Measurements from ENCODE around the gene GTF2F1.

The GTF2F1 gene

DNA sequence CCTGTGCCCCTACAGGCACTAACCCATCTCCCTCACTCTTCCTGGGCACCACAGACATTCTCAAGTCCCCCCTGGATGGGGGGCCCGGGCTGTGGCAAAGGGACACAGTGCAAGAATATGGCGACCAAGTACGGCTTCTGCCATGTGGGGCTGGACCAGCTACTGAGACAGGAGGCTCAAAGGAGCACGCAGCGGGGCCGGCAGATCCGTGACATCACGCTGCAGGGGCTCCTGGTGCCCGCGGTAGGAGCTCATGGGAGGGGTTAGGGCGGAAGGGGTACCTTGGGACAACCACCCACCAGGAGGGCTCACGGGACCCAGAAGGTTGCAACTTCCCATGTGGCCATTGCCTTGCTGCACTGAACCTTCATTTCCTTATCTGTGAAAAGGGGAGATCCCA, 3.3 kb upstream of the GTF2F1 start:
- no peaks in the 10 kb centered on the region for H3K36me3 ChIP-seq (ENCODE audit: insufficient read depth, low read length)
- no peaks in the 10 kb centered on the region for H3K27me3 ChIP-seq (ENCODE audit: control insufficient read depth in 1 of 2, insufficient read depth in 2 of 2, low read length in 2 of 2)
- peaks cover 8% of the 10 kb centered on the region for H3K4me1 ChIP-seq (ENCODE audit: insufficient read depth, low read length)
- H3K4me3 ChIP-seq (ENCODE audit: low read depth in 1 of 2, low read length in 2 of 2), result no peak overlapping the region
- no peak overlapping the region for H3K27ac ChIP-seq (ENCODE audit: low read depth, low read length)
- H3K9me3 ChIP-seq (ENCODE audit: low read length), result no peaks in the 10 kb centered on the region
- no peak overlapping the region for H3K9ac ChIP-seq (ENCODE audit: low read length)

DNA sequence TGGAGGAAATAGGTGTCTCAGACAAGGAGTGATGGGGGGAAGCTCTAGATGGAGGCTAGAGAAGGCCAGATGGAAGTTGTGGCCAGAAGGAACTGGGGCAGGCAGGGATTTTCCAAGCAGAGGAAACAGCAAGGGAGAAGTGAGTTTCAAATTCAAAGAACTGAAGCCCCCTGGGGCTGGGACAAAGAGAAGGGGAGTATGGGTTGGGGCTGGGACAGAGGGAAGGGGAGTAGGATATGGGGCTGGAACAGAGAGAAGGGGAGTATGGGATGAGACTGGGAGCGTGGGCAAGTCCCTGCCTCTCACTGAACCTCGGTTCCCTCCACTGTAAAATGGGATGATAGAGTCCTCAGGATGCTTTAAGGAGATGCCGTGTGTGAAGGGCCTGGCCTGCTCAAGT, 1.9 kb upstream of the GTF2F1 start:
- no peaks in the 10 kb centered on the region for H3K27me3 ChIP-seq (ENCODE audit: control insufficient read depth in 1 of 2, insufficient read depth in 2 of 2, low read length in 2 of 2)
- no peak overlapping the region for H3K4me3 ChIP-seq (ENCODE audit: low read depth in 1 of 2, low read length in 2 of 2)
- no peak overlapping the region for H3K27ac ChIP-seq (ENCODE audit: low read depth, low read length)
- no peaks in the 10 kb centered on the region for H3K36me3 ChIP-seq (ENCODE audit: insufficient read depth, low read length)
- H3K9ac ChIP-seq (ENCODE audit: low read length), result no peak overlapping the region
- peaks cover 8% of the 10 kb centered on the region for H3K4me1 ChIP-seq (ENCODE audit: insufficient read depth, low read length)
- no peaks in the 10 kb centered on the region for H3K9me3 ChIP-seq (ENCODE audit: low read length)

DNA sequence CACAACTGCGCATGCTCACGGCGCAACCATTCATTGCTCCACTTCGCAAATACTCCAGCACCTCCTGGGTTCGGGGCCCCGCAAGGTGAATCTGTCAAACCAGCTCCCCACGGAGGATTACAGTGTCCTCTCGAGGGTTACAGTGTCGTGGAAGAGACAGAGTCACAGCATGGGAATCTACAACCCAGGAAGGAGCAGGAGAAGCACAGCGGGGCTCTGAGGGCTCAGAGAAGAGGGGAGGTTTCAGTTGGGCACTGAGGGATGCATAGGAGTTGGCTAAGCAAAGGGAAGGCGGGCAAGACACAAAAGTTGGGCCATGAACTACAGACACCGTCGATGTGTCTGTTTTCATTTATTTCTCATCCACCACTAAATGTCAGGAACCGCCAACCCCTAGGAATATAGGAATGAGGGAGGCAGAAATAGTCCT, 1.0 kb upstream of the GTF2F1 start:
- H3K36me3 ChIP-seq (ENCODE audit: insufficient read depth, low read length), result no peaks in the 10 kb centered on the region

DNA sequence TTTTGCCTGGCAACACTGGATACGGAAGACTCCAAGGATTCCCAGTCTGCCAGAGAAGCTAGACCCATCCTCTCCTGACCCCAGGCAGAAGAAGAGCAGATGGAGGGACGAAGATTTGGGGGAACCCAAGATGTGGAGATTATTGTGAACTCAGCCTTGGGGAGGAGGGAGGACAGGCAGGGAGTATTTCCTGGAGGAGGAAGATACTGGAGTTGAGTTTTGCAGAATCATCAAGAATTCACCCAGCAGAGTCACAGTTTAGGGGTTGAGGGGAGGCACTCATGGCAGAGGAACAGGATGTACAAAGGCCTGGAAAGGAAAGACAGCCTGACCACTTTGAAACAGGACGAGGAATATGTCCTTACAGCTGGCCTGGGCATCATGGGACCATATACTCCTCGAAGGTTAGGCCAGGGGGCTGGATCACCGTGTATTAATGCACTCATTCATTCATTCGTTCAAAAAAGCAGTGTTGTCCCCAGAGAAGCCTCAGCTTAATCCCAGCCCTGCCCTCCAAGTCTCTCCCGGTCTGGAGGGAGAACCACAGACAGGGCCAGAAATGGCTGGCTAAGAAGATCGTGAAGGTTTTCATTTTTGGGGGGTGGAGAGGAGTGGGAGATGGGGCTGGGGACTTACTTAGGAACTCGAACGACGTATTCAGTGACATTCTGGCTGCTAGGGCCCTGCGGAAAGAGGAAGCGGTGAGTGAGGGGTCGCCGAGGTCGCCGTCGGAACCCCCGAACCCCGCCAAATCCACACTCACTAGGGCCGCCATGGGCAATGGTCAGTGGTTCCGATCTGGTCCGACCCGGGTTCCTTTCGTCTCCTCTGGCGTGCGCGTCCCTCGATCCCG, 517 bp downstream of the GTF2F1 start:
- H3K4me3 ChIP-seq (ENCODE audit: low read depth in 1 of 2, low read length in 2 of 2), result peak overlapping the region; percentile 34 to 91
- peaks cover 8% of the 10 kb centered on the region for H3K4me1 ChIP-seq (ENCODE audit: insufficient read depth, low read length)
- H3K9ac ChIP-seq (ENCODE audit: low read length), result peak overlapping the region; percentile 75
- H3K27ac ChIP-seq (ENCODE audit: low read depth, low read length), result peak overlapping the region; percentile 95
- H3K27me3 ChIP-seq (ENCODE audit: control insufficient read depth in 1 of 2, insufficient read depth in 2 of 2, low read length in 2 of 2), result no peaks in the 10 kb centered on the region
- H3K9me3 ChIP-seq (ENCODE audit: low read length), result no peaks in the 10 kb centered on the region
- peaks cover 13% of the 10 kb centered on the region for H3K36me3 ChIP-seq (ENCODE audit: insufficient read depth, low read length)

More for the DNA sequence above, 1.0 kb upstream of the GTF2F1 start:
- Histone ChIP-seq H3K9me3 (ENCODE audit: low read length) (no peaks in the 10 kb centered on the region), H3K4me3 (ENCODE audit: low read depth in 1 of 2, low read length in 2 of 2) (peak overlapping the region; percentile 34 to 91), H3K27me3 (ENCODE audit: control insufficient read depth in 1 of 2, insufficient read depth in 2 of 2, low read length in 2 of 2) (no peaks in the 10 kb centered on the region), H3K27ac (ENCODE audit: low read depth, low read length) (peak overlapping the region; percentile 95), H3K4me1 (ENCODE audit: insufficient read depth, low read length) (peaks cover 8% of the 10 kb centered on the region), H3K9ac (ENCODE audit: low read length) (peak overlapping the region; percentile 75)

DNA sequence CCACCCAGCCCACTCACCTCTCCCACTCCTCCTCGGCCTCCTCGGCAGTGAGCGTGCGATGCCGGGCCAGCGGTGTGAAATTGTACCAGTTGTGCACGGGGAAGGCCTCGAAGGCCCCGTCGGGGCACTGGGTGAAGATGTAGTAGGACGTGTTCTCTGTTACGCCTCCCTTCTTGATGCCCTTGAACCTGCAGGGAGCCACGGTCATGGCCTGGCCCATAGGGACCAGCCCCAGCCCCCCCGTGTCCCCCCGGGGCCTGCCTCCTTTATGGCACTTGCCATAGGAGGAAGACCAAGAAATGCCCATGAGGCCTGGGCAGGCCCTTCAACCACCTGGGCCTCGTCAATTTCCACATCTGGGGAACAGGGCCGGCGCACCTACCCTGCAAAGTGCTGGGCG, 5.6 kb downstream of the GTF2F1 start:
- no peak overlapping the region for H3K27ac ChIP-seq (ENCODE audit: low read depth, low read length)
- H3K4me1 ChIP-seq (ENCODE audit: insufficient read depth, low read length), result peaks cover 5% of the 10 kb centered on the region
- no peak overlapping the region for H3K4me3 ChIP-seq (ENCODE audit: low read depth in 1 of 2, low read length in 2 of 2)
- H3K9ac ChIP-seq (ENCODE audit: low read length), result no peak overlapping the region
- H3K27me3 ChIP-seq (ENCODE audit: control insufficient read depth in 1 of 2, insufficient read depth in 2 of 2, low read length in 2 of 2), result no peaks in the 10 kb centered on the region
- no peaks in the 10 kb centered on the region for H3K9me3 ChIP-seq (ENCODE audit: low read length)
- H3K36me3 ChIP-seq (ENCODE audit: insufficient read depth, low read length), result peaks cover 39% of the 10 kb centered on the region

DNA sequence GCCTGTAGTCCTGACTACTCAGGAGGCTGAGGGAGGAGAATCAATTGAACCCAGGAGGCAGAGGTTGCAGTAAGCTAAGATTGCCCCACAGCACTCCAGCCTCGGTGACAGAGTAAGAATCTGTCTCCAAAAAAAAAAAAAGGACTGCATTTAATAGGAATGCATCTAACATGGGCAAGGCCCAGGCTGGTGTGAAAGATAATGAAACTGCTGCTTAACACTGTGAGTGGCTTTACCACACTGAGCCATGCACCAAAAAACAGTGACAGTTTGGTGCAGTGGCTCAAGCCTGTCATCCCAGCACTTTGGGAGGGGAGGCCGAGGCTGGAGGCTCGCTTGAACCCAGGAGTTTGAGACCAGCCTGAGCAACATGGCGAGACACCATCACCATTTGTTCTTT, 8.6 kb downstream of the GTF2F1 start:
- no peak overlapping the region for H3K4me3 ChIP-seq (ENCODE audit: low read depth in 1 of 2, low read length in 2 of 2)
- peaks cover 66% of the 10 kb centered on the region for H3K36me3 ChIP-seq (ENCODE audit: insufficient read depth, low read length)

DNA sequence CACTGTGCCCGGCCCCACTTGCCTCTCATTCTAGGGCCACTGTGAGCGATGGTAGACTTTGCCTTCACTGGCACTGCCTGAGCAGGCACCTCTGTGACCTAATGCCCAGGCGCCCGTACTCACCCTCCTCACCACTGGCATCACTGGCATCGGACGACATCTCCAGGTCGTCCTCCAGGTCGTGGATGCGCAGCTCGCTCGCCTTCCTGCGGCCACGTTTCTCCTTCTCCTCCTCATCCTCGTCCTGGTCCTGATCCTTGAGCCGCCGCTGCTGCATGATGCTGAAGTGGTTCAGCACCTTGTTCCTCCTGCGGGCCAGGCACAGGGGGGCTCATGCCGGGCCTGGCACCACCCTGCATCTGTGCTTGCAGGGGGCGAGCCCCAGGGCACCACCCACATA, 9.8 kb downstream of the GTF2F1 start:
- Histone ChIP-seq H3K4me3 (ENCODE audit: low read depth in 1 of 2, low read length in 2 of 2) (no peak overlapping the region), H3K36me3 (ENCODE audit: insufficient read depth, low read length) (peaks cover 61% of the 10 kb centered on the region), H3K9ac (ENCODE audit: low read length) (no peak overlapping the region), H3K4me1 (ENCODE audit: insufficient read depth, low read length) (no peaks in the 10 kb centered on the region), H3K9me3 (ENCODE audit: low read length) (no peaks in the 10 kb centered on the region), H3K27me3 (ENCODE audit: control insufficient read depth in 1 of 2, insufficient read depth in 2 of 2, low read length in 2 of 2) (no peaks in the 10 kb centered on the region), H3K27ac (ENCODE audit: low read depth, low read length) (no peak overlapping the region)

More for the DNA sequence above, 8.6 kb downstream of the GTF2F1 start:
- Histone ChIP-seq H3K9me3 (ENCODE audit: low read length) (no peaks in the 10 kb centered on the region), H3K27me3 (ENCODE audit: control insufficient read depth in 1 of 2, insufficient read depth in 2 of 2, low read length in 2 of 2) (no peaks in the 10 kb centered on the region), H3K4me1 (ENCODE audit: insufficient read depth, low read length) (no peaks in the 10 kb centered on the region), H3K9ac (ENCODE audit: low read length) (no peak overlapping the region), H3K27ac (ENCODE audit: low read depth, low read length) (no peak overlapping the region)

DNA sequence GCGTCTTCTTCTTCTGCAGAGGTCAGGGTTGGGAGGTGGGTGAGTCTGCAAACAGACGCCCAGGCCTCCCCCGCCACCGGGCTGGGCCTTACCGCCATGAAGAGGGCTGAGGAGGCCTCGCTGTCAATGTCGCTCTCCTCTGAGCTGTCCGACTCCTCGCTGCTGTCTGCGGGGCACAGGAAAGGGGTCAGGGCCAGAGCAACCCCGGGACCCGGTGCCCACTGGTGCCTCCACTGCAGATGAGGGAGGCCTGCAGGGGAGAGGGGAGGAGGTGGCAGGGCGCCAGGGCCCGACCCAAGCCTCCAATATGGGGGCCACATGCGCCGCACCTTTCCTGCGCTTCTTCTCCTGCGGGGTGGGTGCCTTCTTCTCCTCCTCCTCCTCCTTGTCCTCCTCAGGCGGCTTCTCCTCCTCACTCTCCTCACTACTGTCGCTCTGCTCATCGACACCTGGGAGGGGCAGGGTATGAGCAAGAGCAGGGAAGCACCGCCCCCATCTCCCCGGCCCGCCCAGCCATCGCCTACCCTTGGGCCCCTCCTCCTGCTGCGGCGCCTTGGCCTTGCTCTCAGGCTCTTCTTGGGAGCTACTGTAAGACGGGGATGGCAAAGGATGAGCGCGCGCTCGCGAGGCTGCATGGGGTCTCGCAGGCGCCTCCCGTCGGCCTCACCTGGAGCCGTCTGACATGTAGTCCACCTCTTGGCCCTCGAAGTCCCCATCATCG, 11.8 kb downstream of the GTF2F1 start:
- Histone ChIP-seq H3K9me3 (ENCODE audit: low read length) (no peaks in the 10 kb centered on the region), H3K27ac (ENCODE audit: low read depth, low read length) (no peak overlapping the region), H3K4me1 (ENCODE audit: insufficient read depth, low read length) (no peaks in the 10 kb centered on the region), H3K9ac (ENCODE audit: low read length) (no peak overlapping the region), H3K4me3 (ENCODE audit: low read depth in 1 of 2, low read length in 2 of 2) (no peak overlapping the region), H3K36me3 (ENCODE audit: insufficient read depth, low read length) (peaks cover 44% of the 10 kb centered on the region), H3K27me3 (ENCODE audit: control insufficient read depth in 1 of 2, insufficient read depth in 2 of 2, low read length in 2 of 2) (no peaks in the 10 kb centered on the region)

DNA sequence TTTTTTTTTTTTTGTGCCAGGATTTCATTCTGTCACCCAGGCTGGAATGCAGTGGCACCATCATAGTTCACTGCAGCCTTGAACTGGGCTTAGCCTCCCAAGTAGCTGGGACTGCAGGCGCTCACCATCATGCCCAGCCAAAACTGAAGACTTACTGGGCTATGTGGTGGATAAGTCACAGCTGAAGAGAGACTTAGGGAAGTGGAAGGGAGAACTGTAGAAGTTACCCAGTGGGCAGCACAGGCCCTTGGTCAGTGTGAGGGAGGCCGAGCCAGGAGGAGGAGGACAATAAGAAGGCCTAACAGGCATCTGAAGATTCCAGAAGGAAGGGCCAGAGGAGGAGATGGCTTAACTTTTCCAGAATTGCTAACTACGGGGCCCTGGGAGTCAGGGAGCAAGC, 13.2 kb downstream of the GTF2F1 start:
- Histone ChIP-seq H3K27me3 (ENCODE audit: control insufficient read depth in 1 of 2, insufficient read depth in 2 of 2, low read length in 2 of 2) (no peaks in the 10 kb centered on the region), H3K27ac (ENCODE audit: low read depth, low read length) (no peak overlapping the region), H3K9ac (ENCODE audit: low read length) (no peak overlapping the region), H3K4me3 (ENCODE audit: low read depth in 1 of 2, low read length in 2 of 2) (no peak overlapping the region), H3K9me3 (ENCODE audit: low read length) (no peaks in the 10 kb centered on the region), H3K36me3 (ENCODE audit: insufficient read depth, low read length) (peaks cover 44% of the 10 kb centered on the region), H3K4me1 (ENCODE audit: insufficient read depth, low read length) (no peaks in the 10 kb centered on the region)

DNA sequence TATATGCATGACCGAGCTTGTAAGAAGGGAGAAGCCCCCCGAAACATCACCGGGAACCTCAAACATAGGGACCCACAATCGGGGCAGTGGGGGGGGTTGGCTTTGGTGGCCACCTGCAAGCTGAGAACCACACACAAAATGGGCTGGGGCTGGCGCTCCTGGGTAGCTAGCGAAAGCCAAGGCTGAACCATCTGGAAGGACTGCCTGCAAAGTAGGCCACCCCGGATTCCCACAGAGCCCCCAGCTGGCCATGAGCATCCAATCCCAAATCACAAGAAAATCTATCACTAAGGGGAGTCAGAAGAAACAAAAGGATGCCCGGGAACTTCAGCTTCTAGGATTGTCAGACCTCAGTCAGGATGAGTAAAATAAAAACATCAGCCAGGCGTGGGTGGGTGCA, 14.5 kb downstream of the GTF2F1 start:
- H3K36me3 ChIP-seq (ENCODE audit: insufficient read depth, low read length), result peaks cover 36% of the 10 kb centered on the region
- no peak overlapping the region for H3K4me3 ChIP-seq (ENCODE audit: low read depth in 1 of 2, low read length in 2 of 2)
- H3K27ac ChIP-seq (ENCODE audit: low read depth, low read length), result peak overlapping the region; percentile 34
- H3K9ac ChIP-seq (ENCODE audit: low read length), result no peak overlapping the region
- peaks cover 8% of the 10 kb centered on the region for H3K4me1 ChIP-seq (ENCODE audit: insufficient read depth, low read length)
- H3K9me3 ChIP-seq (ENCODE audit: low read length), result no peaks in the 10 kb centered on the region
- no peaks in the 10 kb centered on the region for H3K27me3 ChIP-seq (ENCODE audit: control insufficient read depth in 1 of 2, insufficient read depth in 2 of 2, low read length in 2 of 2)

DNA sequence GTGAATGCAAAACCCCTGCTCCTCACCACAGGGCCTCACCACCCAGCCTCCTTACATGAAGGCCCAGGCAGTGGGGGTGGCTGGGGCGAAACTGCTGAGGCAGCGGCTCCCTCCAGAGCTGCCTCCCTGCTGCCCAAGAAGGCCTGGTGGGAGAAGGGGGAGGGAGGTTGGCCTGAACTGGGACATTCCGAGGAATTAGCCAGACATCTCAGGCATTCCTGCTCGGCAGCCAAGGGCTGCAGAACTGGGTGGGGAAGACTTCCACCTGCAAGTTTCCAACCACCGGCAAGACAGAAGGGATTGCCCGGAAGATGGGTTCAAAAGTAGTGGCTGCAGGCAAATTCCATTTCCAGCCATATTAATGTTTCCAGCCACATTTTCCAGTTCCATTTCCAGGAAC, 14.9 kb downstream of the GTF2F1 start:
- Histone ChIP-seq H3K27me3 (ENCODE audit: control insufficient read depth in 1 of 2, insufficient read depth in 2 of 2, low read length in 2 of 2) (no peaks in the 10 kb centered on the region), H3K9me3 (ENCODE audit: low read length) (no peaks in the 10 kb centered on the region), H3K9ac (ENCODE audit: low read length) (no peak overlapping the region), H3K4me1 (ENCODE audit: insufficient read depth, low read length) (peaks cover 8% of the 10 kb centered on the region), H3K27ac (ENCODE audit: low read depth, low read length) (peak overlapping the region; percentile 34), H3K36me3 (ENCODE audit: insufficient read depth, low read length) (peaks cover 32% of the 10 kb centered on the region), H3K4me3 (ENCODE audit: low read depth in 1 of 2, low read length in 2 of 2) (no peak overlapping the region)
